PC-9 (cell line): Measurements from ENCODE around the gene BTAF1. TPM values are rescaled to one million over a fixed set of nuclear protein-coding genes. Genes with fewer than 3 reads are reported as not detected.

Experiments used
- BruUV-seq: library from RNA; stranded (reverse); fragments of 400-500 nt; replicated peaks from 2 replicates; lab custom pipeline; 2021; lab: Mats Ljungman, UMichigan
- CTCF ChIA-PET: fragments of 300-600 bp; sonication (Branson Sonifier 250); formaldehyde crosslinking; loops from one replicate; lab custom pipeline; 2022; ENCODE audit warnings: antibody characterized with exemption; lab: Charles Lee
- POLR2A ChIA-PET: fragments of 300-600 bp; sonication (Branson Sonifier 250); formaldehyde crosslinking; loops from one replicate; lab custom pipeline; 2022; ENCODE audit warnings: antibody characterized with exemption; ENCODE audit not compliant: unreplicated experiment; lab: Charles Lee
- DNase-seq, 2 experiments: peaks; one replicate each; pipeline versions ENCODE4 v3.0.0 to v3.0.0-alpha.2; 2015 to 2022; ENCODE audit warnings: mixed read lengths in 1 of 2
- H2AFZ ChIP-seq: fragments of 200-600 bp; sonication (generic); 2 replicates; pipeline ENCODE4 v1.8.1; 2017; ENCODE audit warnings: antibody characterized with exemption
- H3F3A ChIP-seq: fragments of 200-600 bp; sonication (generic); 2 replicates; pipeline ENCODE4 v1.8.1; 2017; ENCODE audit warnings: antibody characterized with exemption, mild to moderate bottlenecking, low read depth; ENCODE audit not compliant: insufficient read depth
- H3K27ac ChIP-seq: fragments of 200-600 bp; sonication (generic); 2 replicates; pipeline ENCODE4 v1.6.1; 2016; ENCODE audit warnings: mixed run types
- H3K27me3 ChIP-seq: fragments of 200-600 bp; sonication (generic); 2 replicates; pipeline ENCODE4 v1.6.1; 2016; ENCODE audit warnings: low read depth, mixed run types; ENCODE audit not compliant: insufficient read depth
- H3K36me3 ChIP-seq: fragments of 200-600 bp; sonication (generic); 2 replicates; pipeline ENCODE4 v1.6.1; 2016; ENCODE audit warnings: low read depth, mixed run types
- H3K4me1 ChIP-seq: fragments of 200-600 bp; sonication (generic); replicated peaks from 2 replicates; pipeline ENCODE4 v1.6.1; 2016; ENCODE audit warnings: mixed run types; ENCODE audit not compliant: insufficient read depth
- H3K4me2 ChIP-seq: fragments of 200-600 bp; sonication (generic); 2 replicates; pipeline ENCODE4 v1.6.1; 2017; ENCODE audit warnings: mixed run types
- H3K4me3 ChIP-seq: fragments of 200-600 bp; sonication (generic); 2 replicates; pipeline ENCODE4 v1.6.1; 2016; ENCODE audit warnings: mixed run types
- H3K79me2 ChIP-seq: fragments of 200-600 bp; sonication (generic); 2 replicates; pipeline ENCODE4 v1.6.1; 2017; ENCODE audit warnings: low read depth, mixed run types
- H3K9me2 ChIP-seq: fragments of 200-600 bp; sonication (generic); 2 replicates; pipeline ENCODE4 v1.8.1; 2017; ENCODE audit warnings: mild to moderate bottlenecking; ENCODE audit not compliant: insufficient read depth
- H3K9me3 ChIP-seq: fragments of 200-600 bp; sonication (generic); 2 replicates; pipeline ENCODE4 v1.8.1; 2016; ENCODE audit warnings: low read depth; ENCODE audit not compliant: insufficient read depth
- H4K20me1 ChIP-seq: fragments of 200-600 bp; sonication (generic); 2 replicates; pipeline ENCODE4 v1.8.1; 2017; ENCODE audit not compliant: insufficient read depth
- EZH2 ChIP-seq: fragments of 200-600 bp; sonication (generic); IDR thresholded peaks from 2 replicates; pipeline ENCODE4 v1.8.0; 2017; ENCODE audit warnings: antibody characterized with exemption, low read depth
- intact Hi-C: fragments of 100-400 bp; cut with micrococcal nuclease; formaldehyde crosslinking; loops from one replicate; pipeline ENCODE4 v1.10.0; 2022; ENCODE audit not compliant: unreplicated experiment
- total RNA-seq: library from RNA; stranded (reverse); gene quantifications from 2 replicates; pipeline ENCODE4 v1.2.3, GENCODE V29; 2021
- TF ChIP-seq, protein P1 (sequence below): fragments of 200-600 bp; sonication (generic); conservative IDR thresholded peaks from 2 replicates; pipeline ENCODE4 v1.6.1; 2017; ENCODE audit warnings: mixed run types, antibody characterized with exemption, mild to moderate bottlenecking, moderate library complexity

BTAF1 gene
- total RNA-seq, 1 experiment from 2014 or later, result 19.0 TPM

DNA sequence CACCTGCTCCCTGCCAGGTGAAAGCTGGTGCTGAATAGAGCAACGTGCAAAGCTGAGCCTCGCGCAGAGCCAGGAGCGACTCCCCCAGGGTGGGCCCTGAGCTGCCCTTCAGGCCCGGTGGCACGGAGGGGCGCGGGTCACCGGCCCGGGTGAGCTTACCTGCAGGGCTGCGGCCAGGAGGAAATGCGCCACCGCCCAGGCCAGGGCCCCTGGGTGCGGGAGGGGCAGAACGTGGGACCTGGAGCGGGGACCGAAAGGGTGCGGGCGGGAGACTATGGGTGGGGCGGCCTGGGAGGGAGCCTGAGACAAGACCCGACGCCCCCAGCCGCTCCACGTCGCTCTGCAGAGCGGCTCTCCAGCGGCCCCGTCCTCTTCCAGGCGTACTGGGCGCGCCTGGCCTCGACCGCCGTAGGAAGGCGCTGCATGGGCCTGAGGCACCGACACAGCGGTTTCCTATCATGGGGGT lies 122.1 kb downstream of the BTAF1 start:
- Histone ChIP-seq H4K20me1 (no peaks in the 10 kb centered on the region), H3K9me2 (no peaks in the 10 kb centered on the region), H3K4me2 (no peak overlapping the region), H2AFZ (no peak overlapping the region), H3K9me3 (no peaks in the 10 kb centered on the region), H3K27ac (no peak overlapping the region), H3F3A (no peaks in the 10 kb centered on the region), H3K4me1 (no peaks in the 10 kb centered on the region), H3K27me3 (no peaks in the 10 kb centered on the region), H3K36me3 (no peaks in the 10 kb centered on the region), H3K4me3 (no peak overlapping the region), H3K79me2 (no peaks in the 10 kb centered on the region)
- no peak for DNase-seq
- intact Hi-C loops, result no loop called here
- TF ChIP-seq, protein P1, sequence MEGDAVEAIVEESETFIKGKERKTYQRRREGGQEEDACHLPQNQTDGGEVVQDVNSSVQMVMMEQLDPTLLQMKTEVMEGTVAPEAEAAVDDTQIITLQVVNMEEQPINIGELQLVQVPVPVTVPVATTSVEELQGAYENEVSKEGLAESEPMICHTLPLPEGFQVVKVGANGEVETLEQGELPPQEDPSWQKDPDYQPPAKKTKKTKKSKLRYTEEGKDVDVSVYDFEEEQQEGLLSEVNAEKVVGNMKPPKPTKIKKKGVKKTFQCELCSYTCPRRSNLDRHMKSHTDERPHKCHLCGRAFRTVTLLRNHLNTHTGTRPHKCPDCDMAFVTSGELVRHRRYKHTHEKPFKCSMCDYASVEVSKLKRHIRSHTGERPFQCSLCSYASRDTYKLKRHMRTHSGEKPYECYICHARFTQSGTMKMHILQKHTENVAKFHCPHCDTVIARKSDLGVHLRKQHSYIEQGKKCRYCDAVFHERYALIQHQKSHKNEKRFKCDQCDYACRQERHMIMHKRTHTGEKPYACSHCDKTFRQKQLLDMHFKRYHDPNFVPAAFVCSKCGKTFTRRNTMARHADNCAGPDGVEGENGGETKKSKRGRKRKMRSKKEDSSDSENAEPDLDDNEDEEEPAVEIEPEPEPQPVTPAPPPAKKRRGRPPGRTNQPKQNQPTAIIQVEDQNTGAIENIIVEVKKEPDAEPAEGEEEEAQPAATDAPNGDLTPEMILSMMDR, result no peak
- TF ChIP-seq EZH2, result no peak
- ChIA-PET CTCF (no interaction called here), POLR2A (no interaction called here)
- no TSS peak for BruUV-seq

DNA sequence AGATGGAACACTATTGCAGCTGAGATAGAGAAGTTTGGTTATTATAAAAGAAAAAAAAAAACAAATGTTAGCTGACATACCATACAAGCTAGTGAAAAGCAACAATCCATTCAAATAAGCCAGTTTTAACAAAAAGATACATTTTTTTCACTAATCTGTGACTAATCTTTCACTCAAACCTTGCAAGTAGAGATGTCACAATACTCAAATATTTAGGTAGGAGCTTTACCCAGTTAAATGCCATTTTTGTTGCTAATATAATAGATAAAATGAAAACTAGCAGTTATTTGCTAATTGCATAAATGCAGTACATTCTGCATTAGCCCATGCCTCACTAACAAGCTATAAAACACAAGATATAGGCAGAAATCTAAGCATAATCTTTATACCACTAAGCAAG lies 123.6 kb downstream of the BTAF1 start:
- no peaks in the 10 kb centered on the region for H3K9me3 ChIP-seq
- no peaks in the 10 kb centered on the region for H3F3A ChIP-seq
- H3K36me3 ChIP-seq, result no peaks in the 10 kb centered on the region
- H2AFZ ChIP-seq, result no peak overlapping the region
- H3K79me2 ChIP-seq, result no peaks in the 10 kb centered on the region
- TF ChIP-seq, protein P1, result no peak
- H3K9me2 ChIP-seq, result no peaks in the 10 kb centered on the region
- BruUV-seq, result no TSS peak
- ChIA-PET POLR2A (no interaction called here), CTCF (interaction anchor here (0.6 kb wide), 1 partner anchor 175 kb away, joined by 3 read pairs; no protein-coding TSS in a partner anchor)
- no peaks in the 10 kb centered on the region for H4K20me1 ChIP-seq
- no peak overlapping the region for H3K4me2 ChIP-seq
- no peak for DNase-seq
- H3K27ac ChIP-seq, result no peak overlapping the region
- H3K4me3 ChIP-seq, result no peak overlapping the region
- intact Hi-C loops, result no loop called here
- H3K4me1 ChIP-seq, result no peaks in the 10 kb centered on the region
- H3K27me3 ChIP-seq, result no peaks in the 10 kb centered on the region

DNA sequence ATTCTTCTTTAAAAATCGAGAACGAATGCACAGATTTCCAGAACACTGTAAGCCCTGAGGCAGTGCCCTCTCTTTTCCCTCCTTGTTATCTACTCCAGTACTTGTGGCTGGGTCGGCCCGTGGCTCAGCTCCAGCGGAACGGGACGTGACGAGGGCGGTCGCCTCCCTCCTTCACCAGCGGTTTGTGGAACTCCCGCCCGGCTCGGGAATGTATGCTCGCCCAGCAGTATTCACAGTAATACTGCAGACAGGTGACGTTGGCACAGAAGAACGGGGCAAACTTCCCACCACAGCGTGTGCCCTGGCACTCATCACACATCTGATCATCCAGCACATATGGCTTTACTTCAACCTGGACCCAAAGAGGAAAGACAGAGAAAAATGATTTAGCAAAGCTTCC lies 128.5 kb downstream of the BTAF1 start:
- POLR2A ChIA-PET, result interaction anchor here (0.6 kb wide), 1 partner anchor 20 kb away, joined by 13 read pairs; no protein-coding TSS in a partner anchor

More for the DNA sequence above, 128.5 kb downstream of the BTAF1 start:
- H3K27me3 ChIP-seq, result no peaks in the 10 kb centered on the region
- no peak overlapping the region for H3K4me3 ChIP-seq
- H3F3A ChIP-seq, result no peaks in the 10 kb centered on the region
- no peaks in the 10 kb centered on the region for H3K79me2 ChIP-seq
- H3K4me2 ChIP-seq, result no peak overlapping the region
- DNase-seq, result no peak
- H3K36me3 ChIP-seq, result no peaks in the 10 kb centered on the region
- no peaks in the 10 kb centered on the region for H4K20me1 ChIP-seq
- TF ChIP-seq, protein P1, result no peak
- no peak for TF ChIP-seq EZH2
- CTCF ChIA-PET, result no interaction called here
- intact Hi-C loops, result no loop called here
- H2AFZ ChIP-seq, result no peak overlapping the region
- H3K9me2 ChIP-seq, result no peaks in the 10 kb centered on the region
- BruUV-seq, result no TSS peak
- H3K9me3 ChIP-seq, result no peaks in the 10 kb centered on the region
- H3K27ac ChIP-seq, result no peak overlapping the region
- H3K4me1 ChIP-seq, result no peaks in the 10 kb centered on the region
